Neural crest cell (in vitro differentiated cells): Measurements from ENCODE around the gene CMTR1. TPM values are rescaled to one million over a fixed set of nuclear protein-coding genes. Genes with fewer than 3 reads are reported as not detected.

Experiments
- DNase-seq: peaks from one replicate; pipeline ENCODE4 v3.0.0; 2021; ENCODE audit warnings: low read depth, mixed read lengths, low spot score
- H3K27ac Mint-ChIP-seq: one replicate; pipeline ENCODE4 v1.8.0; 2021; ENCODE audit warnings: mild to moderate bottlenecking, mixed read lengths; ENCODE audit not compliant: unreplicated experiment
- H3K27me3 Mint-ChIP-seq: 2 replicates; pipeline ENCODE4 v1.8.0; 2021; ENCODE audit warnings: low read depth, mild to moderate bottlenecking, mixed read lengths
- H3K36me3 Mint-ChIP-seq: 2 replicates; pipeline ENCODE4 v1.8.0; 2021; ENCODE audit warnings: low read depth, mild to moderate bottlenecking, mixed read lengths
- H3K4me1 Mint-ChIP-seq: 2 replicates; pipeline ENCODE4 v1.8.0; 2021; ENCODE audit warnings: mixed read lengths
- H3K4me3 Mint-ChIP-seq: one replicate; pipeline ENCODE4 v1.8.0; 2021; ENCODE audit warnings: mild to moderate bottlenecking, mixed read lengths
- H3K9me3 Mint-ChIP-seq: 2 replicates; pipeline ENCODE4 v1.8.0; 2021; ENCODE audit warnings: mixed read lengths
- CTCF ChIP-seq: fragments of 200-600 bp; sonication (generic); conservative IDR thresholded peaks from 2 replicates; pipeline ENCODE4 v1.5.0; 2021; ENCODE audit warnings: antibody characterized with exemption, mild to moderate bottlenecking
- total RNA-seq: library from RNA; stranded (reverse); gene quantifications from 2 replicates; pipeline ENCODE4 v1.2.1, GENCODE V29; 2021

The CMTR1 gene
- total RNA-seq, 1 donor from 2014 or later: 51.0 TPM

- no peak for TF ChIP-seq CTCF
- no peak overlapping the region for H3K27ac Mint-ChIP-seq
- H3K4me3 Mint-ChIP-seq: no peak overlapping the region
- no peaks in the 10 kb centered on the region for H3K9me3 Mint-ChIP-seq
- no peaks in the 10 kb centered on the region for H3K36me3 Mint-ChIP-seq
- no peak for DNase-seq
- H3K27me3 Mint-ChIP-seq: peaks cover 32% of the 10 kb centered on the region
- peaks cover 57% of the 10 kb centered on the region for H3K4me1 Mint-ChIP-seq
These were observed 81.3 kb downstream of the CMTR1 start for GRCh38 chr6:37514321-37514771.

- Mint-ChIP-seq H3K27me3 (peaks cover 32% of the 10 kb centered on the region), H3K9me3 (no peaks in the 10 kb centered on the region), H3K4me3 (no peak overlapping the region), H3K36me3 (no peaks in the 10 kb centered on the region), H3K4me1 (peaks cover 57% of the 10 kb centered on the region), H3K27ac (no peak overlapping the region)
- no peak for DNase-seq
- TF ChIP-seq CTCF: no peak
These were observed 81.8 kb downstream of the CMTR1 start for GRCh38 chr6:37514837-37515236.

DNA sequence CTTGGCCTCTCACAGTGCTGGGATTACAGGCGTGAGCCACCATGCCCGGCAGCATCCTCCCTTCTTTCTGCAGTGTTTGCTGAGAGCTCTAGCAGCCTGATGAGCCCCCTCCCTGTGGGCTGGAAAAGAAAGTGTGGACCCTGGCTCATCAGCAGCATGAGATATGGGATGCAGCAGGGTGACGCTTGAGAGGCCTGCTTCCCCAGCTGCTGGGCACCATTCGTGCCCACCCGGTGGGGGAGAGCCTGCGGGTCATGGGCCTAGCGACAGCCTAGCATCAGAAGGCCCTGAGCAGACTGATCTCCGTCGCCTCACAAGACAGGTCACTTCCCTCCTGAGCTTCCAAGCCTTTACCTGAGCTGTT is 82.7 kb downstream of the CMTR1 start:
- DNase-seq: no peak

GRCh38 chr6:37516076-37516919 is 83.3 kb downstream of the CMTR1 start:
- peaks cover 57% of the 10 kb centered on the region for H3K4me1 Mint-ChIP-seq
- H3K36me3 Mint-ChIP-seq: no peaks in the 10 kb centered on the region
- no peak for TF ChIP-seq CTCF
- H3K4me3 Mint-ChIP-seq: no peak overlapping the region
- no peak for DNase-seq
- H3K9me3 Mint-ChIP-seq: no peaks in the 10 kb centered on the region
- peaks cover 28% of the 10 kb centered on the region for H3K27me3 Mint-ChIP-seq
- H3K27ac Mint-ChIP-seq: peak overlapping the region; percentile 88

More for the DNA sequence above, 82.7 kb downstream of the CMTR1 start:
- Mint-ChIP-seq H3K4me1 (peaks cover 57% of the 10 kb centered on the region), H3K4me3 (no peak overlapping the region), H3K27me3 (peaks cover 32% of the 10 kb centered on the region), H3K36me3 (no peaks in the 10 kb centered on the region), H3K9me3 (no peaks in the 10 kb centered on the region), H3K27ac (peak overlapping the region; percentile 88)
- TF ChIP-seq CTCF: no peak

GRCh38 chr6:37516920-37517405 is 83.9 kb downstream of the CMTR1 start:
- Mint-ChIP-seq H3K9me3 (no peaks in the 10 kb centered on the region), H3K27ac (no peak overlapping the region)
- DNase-seq: no peak

More at GRCh38 chr6:37516920-37517405, 83.9 kb downstream of the CMTR1 start:
- TF ChIP-seq CTCF: no peak
- peaks cover 25% of the 10 kb centered on the region for H3K27me3 Mint-ChIP-seq
- H3K4me3 Mint-ChIP-seq: no peak overlapping the region
- H3K36me3 Mint-ChIP-seq: no peaks in the 10 kb centered on the region
- peaks cover 51% of the 10 kb centered on the region for H3K4me1 Mint-ChIP-seq
